Left renal pelvis (tissue), 4 donors: Measurements from ENCODE around the gene SPON1. TPM values are rescaled to one million over a fixed set of nuclear protein-coding genes. Genes with fewer than 3 reads are reported as not detected.
"Not testable (repeated sequence)": the region's sequence is repeated elsewhere in the genome, so short reads cannot be mapped to it uniquely, and the experiment has no call there.

Experiments used
- DNase-seq, 4 donors: peaks; one replicate each; pipeline ENCODE4 v3.0.0-alpha.2; 2013; ENCODE audit warnings: low read depth in 4 of 4, low spot score in 3 of 4
- polyA plus RNA-seq, 4 donors: library from polyadenylated mRNA; unstranded; fragments of 120-200 nt; gene quantifications; one replicate each; pipeline ENCODE4 v1.2.1, GENCODE V29; 2013; ENCODE audit not compliant: insufficient read length in 4 of 4

The SPON1 gene
- polyA plus RNA-seq, 4 donors = 45.0 to 101 (median 70.6) TPM

DNA sequence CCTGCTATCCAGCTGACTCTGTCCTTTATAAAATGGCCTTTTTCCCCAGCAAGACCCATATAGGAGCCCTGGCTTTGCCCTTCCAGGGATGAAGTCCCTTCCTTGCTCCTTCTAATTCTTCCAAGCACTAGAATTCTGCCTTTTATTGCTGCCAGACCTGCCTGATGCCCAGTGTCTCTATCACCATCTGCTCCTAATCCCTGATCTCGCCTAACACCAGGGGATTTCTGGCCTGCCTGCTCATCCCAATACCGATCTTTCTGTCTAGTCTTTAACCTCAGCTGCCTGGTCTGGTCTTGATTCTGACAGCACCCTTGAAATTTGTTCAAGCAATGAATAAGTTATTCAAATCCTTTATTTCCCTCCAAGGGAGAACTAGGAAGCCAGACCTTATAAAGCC is 150.2 kb downstream of the SPON1 start:
- DNase-seq = no peak

- no peak for DNase-seq
Measured at GRCh38 chr11:14114269-14114668, 151.7 kb downstream of the SPON1 start.

GRCh38 chr11:14114786-14115185 is 152.3 kb downstream of the SPON1 start:
- no peak for DNase-seq

GRCh38 chr11:14117632-14118031 is 155.1 kb downstream of the SPON1 start:
- DNase-seq = no peak

- DNase-seq = peak in 1 of 4 donors; percentile 8
Measured at GRCh38 chr11:14118072-14118471, 155.5 kb downstream of the SPON1 start.

DNA sequence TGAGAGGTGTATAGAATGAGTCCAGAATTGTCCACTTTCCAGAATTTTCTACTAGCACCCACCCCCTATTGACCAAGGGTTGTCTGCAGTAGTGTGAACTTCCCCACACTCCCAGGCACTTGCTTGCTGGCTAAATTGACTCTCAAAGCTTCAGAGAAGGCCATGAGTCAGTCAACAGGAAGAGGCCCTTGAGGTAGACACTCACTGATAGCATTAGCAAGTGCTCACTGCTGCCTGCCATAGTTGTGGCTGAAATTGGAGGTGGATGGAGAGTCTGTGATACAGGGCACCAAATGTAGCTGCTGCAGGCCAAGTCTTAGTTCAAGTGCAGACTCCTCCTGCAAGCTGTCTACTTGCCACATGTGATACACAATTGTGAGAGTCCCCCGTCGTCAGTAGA is 156.8 kb downstream of the SPON1 start:
- no peak for DNase-seq

DNA sequence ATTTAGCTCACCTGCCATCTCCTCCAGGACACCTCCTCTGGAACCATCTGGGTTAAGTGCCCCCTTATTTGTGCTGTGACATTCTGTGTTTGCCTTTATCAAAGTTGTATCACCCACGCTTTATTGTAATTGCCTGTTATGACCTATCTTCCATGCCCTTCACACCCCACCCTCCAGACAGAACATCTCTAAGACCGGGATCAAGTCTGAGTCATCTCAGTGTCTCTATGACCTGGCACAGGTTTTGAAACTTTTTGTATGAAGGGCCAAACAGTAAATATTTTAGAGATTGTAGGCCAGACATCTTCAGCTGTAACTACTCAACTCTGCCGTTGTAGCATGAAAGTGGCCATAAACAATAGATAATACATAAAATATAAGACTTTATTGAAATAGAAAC is 161.8 kb downstream of the SPON1 start:
- no peak for DNase-seq

DNA sequence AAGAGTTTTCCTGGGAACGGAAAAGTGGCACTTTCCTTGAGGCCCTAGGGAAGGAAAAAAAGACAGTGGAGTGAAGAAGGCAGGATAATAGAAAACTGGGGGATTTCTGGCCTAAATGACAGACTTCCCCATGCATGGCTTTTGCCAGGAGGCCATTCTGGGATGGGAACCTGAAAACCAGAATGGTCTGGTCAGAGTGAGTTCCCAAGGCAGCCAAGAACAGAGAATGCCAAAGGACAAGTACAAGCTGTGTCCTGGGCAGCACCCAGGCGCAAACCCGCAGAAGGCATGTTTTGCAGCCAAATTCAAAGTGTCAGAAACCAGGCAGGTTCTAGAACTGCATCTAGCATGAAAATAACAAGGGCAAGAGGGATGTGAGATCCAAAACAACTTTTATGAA is 162.4 kb downstream of the SPON1 start:
- no peak for DNase-seq

GRCh38 chr11:14125529-14125928 is 163.0 kb downstream of the SPON1 start:
- DNase-seq = no peak

GRCh38 chr11:14127679-14128078 is 165.2 kb downstream of the SPON1 start:
- DNase-seq = no peak

GRCh38 chr11:14132312-14132711 is 169.8 kb downstream of the SPON1 start:
- no peak for DNase-seq

- DNase-seq = no peak
Measured at GRCh38 chr11:14133381-14133780, 170.9 kb downstream of the SPON1 start.

DNA sequence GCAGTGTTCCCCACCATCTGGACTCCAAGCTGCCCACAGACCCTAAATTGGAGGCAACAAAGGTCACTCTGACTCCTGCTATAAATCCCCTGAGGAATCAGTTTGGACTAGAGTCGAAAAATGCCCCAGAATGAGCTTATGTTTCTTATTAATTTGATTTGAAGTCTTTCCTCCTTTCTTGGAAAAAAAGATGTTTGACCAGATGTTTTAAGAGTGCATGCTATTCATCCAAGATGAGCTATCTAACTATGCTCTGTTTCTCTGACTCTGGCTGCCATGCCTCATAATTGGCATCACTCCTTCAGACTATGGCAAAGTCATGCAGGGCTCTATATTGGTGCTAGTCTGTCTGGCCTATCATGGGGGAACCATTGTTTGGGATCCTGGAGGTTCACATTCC is 174.0 kb downstream of the SPON1 start:
- no peak for DNase-seq

- DNase-seq = no peak
Measured at GRCh38 chr11:14137284-14137683, 174.8 kb downstream of the SPON1 start.

- no peak for DNase-seq
Measured at GRCh38 chr11:14140991-14141390, 178.5 kb downstream of the SPON1 start.

- no peak for DNase-seq
Measured at GRCh38 chr11:14141676-14142075, 179.2 kb downstream of the SPON1 start.

DNA sequence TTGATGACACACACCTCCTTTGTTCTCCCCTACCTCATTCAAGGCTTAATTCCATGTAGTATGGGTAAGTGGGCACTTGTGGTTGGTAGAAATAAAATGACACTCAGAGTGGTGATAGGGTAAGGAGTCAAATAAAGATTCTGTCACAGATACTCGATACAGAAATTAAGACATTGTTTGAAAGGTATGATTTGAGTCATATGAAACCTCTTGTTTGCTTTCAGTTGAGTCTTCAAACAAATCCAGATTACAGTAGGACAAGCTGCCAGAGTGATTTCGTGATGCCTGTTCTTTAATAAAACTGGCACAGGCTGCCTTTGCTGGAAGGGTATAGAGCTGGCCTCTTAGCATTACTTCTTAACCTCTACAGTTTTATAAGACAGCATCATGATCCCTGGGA is 182.4 kb downstream of the SPON1 start:
- no peak for DNase-seq

GRCh38 chr11:14148653-14149273 is 186.2 kb downstream of the SPON1 start:
- DNase-seq = peak in 1 of 4 donors; percentile 18

- no peak for DNase-seq
Measured at GRCh38 chr11:14149683-14150082, 187.2 kb downstream of the SPON1 start.

- no peak for DNase-seq
Measured at GRCh38 chr11:14150878-14151277, 188.4 kb downstream of the SPON1 start.

- not testable (repeated sequence) for DNase-seq
Measured at GRCh38 chr11:14154103-14154502, 191.6 kb downstream of the SPON1 start.

- no peak for DNase-seq
Measured at GRCh38 chr11:14158393-14158792, 195.9 kb downstream of the SPON1 start.

GRCh38 chr11:14163576-14163975 is 201.1 kb downstream of the SPON1 start:
- DNase-seq = no peak
